Inflammatory macrophage treated with lipopolysaccharide for 1 hour (primary cell): ENCODE measurements around the gene RNU6-8.
A peak's percentile ranks its signal among the peaks of the same experiment; 100 is the strongest.

Experiments used
- DNase-seq, 2 donors: peaks; one replicate each; pipeline ENCODE4 v3.0.0-alpha.2; 2020 to 2022

Gene RNU6-8

GRCh38 chr14:32202998-32203882, at the start of gene RNU6-8:
TSS of gene RNU6-8 (minus strand) at chr14:32203269.
- DNase-seq: peak; percentile 46 to 62

DNA sequence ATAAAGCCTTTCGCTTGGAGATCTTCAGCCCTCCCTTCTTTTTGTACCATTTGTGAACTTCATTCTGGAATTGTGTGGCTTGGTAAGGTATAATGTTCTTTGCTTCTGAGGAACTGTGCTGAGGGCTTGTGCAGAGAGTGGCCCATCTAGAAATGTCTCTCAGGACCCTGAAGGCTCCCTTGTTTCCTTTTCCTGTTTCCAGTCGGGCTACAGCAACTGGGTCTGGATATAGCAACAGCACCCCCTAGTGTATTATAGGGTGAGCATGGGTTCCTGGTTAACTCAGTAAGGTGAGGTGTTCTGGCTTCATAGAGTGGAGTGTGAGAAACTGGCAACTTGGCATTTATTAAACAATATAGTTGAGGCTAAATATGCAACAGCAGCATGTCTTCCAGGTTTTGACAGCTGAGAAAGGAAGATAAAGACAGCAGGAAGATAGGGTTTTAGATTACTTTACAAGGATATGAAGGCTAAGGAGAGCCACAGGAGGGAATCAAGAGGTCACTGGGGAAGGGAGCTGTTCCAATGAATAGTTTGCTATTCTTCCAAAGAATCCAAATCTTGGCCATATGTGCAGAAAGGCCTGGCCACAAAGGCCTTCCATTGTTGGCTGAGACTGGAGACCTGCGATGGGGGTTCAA, 49.1 kb upstream of the RNU6-8 start:
- peak; percentile 43 to 79 for DNase-seq

DNA sequence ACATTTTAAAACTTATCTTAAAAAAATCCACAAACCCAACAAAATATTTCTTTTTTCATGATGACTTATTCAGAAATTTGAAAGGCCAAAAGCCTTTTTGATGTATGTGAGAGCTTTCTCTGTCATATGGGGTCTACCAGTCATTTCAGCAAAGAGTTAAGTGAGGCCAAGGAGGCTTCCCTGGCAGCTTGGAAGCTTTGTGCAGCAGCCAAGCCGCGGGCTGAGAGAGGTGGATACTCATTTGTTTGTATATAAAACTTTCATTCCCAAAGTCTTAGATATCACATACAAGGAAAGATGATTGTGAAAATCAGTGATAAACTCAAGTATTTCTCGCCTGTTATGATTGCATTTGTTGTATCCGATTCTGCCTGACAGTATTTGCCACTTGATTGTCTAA, 48.5 kb upstream of the RNU6-8 start:
- no peak for DNase-seq

- DNase-seq: no peak
Observed at GRCh38 chr14:32250681-32251080, 47.6 kb upstream of the RNU6-8 start.

- no peak for DNase-seq
Observed at GRCh38 chr14:32249780-32250179, 46.7 kb upstream of the RNU6-8 start.

- peak in 1 of 2 donors; percentile 44 for DNase-seq
Observed at GRCh38 chr14:32249371-32249770, 46.3 kb upstream of the RNU6-8 start.

GRCh38 chr14:32246751-32247150, 43.7 kb upstream of the RNU6-8 start:
- no peak for DNase-seq

DNA sequence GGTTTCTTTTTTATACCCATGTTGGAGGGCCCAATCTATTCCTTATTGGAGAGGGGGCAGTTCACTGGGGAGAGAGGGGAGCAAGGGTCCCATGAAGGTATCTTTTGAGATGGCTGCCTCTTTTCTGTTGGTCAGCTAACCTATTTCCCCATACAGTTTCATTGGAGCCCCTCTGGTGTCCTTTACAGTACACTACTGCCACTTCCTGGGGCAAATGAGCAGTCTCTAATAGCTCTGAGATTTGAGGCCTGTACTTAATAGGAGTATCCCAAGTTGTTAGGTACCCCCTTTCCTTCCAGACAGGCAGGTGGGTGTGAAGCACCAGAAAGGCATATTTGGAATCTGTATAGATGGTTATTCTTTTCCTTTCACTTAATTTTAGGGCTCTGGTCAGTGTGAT, 41.3 kb upstream of the RNU6-8 start:
- DNase-seq: no peak

GRCh38 chr14:32233260-32233659, 30.2 kb upstream of the RNU6-8 start:
- DNase-seq: no peak

- DNase-seq: no peak
Observed at GRCh38 chr14:32232481-32232880, 29.4 kb upstream of the RNU6-8 start.

GRCh38 chr14:32230695-32231280, 27.7 kb upstream of the RNU6-8 start:
- DNase-seq: no peak

DNA sequence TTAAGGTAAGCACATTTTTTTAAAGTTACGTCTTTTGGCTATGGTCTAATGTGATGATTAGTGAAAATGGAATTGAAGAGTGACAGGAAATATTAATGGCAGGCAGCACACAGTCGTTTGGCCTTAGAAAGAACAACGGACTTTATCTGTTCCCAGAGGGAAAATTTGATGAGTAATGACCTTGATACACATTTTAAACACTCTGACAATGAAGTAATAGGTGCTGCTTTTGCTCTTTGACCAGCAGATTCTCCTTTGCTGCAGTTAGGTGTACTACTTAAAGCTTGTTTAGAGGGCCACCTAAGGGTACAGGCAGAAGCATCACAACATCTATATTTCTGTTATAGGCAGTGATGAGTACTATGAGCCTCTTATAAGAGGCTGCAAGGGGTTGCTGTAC, 27.1 kb upstream of the RNU6-8 start:
- DNase-seq: no peak

DNA sequence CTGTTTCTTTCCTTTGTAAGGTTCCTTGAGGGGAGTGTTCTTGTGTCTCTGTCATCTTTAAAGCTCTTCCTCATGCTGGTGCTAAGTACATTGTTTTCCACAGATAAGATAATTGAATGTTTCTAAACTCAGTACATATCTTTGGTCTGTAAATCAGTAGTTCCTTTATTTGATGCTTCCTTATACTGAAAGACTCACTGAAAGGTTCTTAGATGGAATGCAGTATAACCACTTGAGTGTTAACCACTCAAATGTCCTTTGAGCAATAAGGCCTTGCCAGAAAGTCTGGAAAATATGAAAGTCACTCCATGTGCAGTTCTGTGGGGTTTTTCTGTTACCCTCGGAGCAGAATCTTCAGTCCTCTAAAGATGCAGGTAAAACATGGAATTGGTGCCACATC, 23.0 kb upstream of the RNU6-8 start:
- DNase-seq: no peak

DNA sequence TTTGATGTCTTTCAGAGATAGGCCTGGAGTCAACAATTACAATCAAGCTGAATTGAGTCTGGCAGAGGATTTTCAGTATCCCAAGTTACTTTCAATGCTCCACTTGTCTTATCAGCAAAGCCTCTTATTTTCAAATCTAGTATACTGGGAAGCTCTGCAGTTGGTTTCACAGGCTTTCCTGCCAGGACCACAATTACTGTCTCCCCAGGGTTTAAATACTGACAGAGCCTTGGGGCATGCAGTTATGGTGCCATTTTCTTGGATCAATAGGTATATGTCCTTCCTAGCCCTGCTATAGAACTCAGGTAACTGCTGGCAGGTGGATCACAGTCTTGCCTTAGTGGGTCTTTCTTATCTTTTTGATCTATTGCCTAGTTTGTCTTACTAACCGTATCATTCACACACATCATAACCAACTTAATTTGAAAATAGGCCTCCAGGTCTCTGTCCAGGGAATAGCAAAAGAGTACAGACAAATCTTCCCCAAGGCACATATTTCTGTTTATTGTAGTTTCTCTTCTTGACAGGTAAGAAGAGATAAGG, 22.4 kb upstream of the RNU6-8 start:
- no peak for DNase-seq

DNA sequence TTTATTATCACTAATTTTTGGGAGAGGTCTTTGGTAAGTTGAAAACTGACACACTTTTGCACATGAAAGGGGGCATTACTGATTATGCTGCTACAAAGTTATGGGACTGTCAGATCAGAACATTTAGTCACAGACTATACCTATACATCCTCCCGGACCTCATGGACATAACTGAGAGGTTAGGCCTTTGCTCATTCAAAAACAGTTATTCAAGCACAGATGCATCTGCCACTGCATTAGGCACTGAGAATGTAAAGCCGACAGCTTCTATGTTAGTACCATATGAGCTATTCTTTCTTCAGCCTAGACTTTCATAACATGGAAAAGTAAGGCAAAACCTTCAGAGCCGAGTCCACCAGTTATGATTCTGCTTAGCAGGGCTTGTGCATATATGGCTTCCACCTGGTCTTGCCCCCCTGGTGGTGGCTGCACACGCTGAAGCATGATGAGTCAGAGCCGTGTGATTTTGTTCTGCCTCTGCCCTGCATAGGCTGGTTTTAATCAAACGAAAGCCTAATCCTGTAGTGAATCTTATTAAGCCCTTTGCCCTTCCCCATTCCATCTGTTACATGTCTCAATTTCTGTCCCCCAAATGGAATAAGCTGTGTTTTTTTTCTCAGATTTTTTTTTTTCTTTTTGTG, 21.8 kb upstream of the RNU6-8 start:
- no peak for DNase-seq

DNA sequence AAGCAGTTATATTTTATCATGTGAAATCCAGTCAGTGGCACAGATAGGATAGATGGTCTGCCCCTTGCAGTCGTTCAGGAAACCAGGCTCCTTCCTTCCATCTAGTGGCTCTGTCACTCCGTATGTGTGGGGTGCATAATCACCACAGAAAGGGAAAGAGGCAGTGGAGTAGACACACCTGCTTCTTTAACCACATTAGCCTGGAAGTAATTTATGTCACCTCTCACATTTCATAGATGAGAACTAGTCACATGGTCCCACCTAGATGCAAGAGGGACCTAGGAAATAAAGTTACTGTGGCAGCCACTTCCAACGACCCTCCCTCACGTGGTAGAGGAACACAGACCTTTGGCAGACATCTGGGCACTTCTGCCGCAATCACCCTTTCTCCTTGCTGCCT, 14.2 kb upstream of the RNU6-8 start:
- DNase-seq: no peak

DNA sequence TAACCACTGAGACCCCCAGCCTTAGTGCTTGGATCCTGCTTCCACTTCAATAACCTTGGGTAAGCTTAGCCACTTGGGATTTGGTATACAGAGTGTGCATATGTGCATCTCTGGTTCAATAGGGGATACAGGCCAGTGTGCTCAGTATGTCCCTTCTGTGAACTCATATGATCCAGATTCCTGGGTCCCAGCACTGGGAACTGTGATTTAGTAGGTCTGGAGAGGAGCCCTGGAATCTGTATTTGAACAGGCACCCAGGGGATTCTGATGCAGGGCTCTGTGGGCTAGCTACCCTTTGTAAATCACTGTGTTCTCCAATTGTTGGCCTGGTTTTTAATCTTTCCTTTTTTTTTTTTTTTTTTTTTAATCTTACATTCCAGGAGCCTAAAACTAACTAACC, 9.8 kb upstream of the RNU6-8 start:
- DNase-seq: no peak

DNA sequence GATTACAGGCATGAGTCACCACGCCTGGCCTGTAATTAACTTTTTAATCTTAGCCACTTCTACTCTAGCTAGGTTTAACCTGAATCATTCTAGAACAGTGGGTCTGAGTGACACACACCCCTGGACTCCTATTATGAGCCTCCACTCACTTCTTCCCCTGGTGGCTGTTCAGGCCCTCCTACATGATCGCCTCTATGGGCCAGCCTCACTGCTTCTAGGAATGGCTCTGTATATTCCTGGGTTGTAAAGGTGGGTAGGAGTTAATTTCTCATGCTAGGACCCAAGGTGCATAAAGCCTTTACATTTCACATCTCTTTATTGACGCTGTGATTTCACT, 8.0 kb upstream of the RNU6-8 start:
- DNase-seq: no peak

DNA sequence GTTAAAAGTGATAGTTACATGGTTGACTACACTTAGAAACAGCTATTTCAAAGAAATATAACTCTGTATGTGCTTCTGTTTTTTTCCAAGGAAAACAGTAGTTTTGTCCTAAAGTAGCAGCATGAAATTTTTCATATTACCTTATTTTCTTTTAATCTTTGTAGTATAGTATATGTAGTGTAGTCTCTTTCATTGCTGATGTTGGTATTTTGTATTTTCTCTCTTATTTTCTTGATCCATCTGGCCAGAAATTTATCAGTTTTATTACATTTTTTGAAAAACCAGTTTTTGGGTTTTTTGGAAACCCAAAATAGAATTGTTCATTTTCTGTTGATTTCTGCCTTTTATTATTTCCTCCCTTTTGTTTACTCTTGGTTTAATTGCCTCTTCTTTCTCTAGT, 6.4 kb upstream of the RNU6-8 start:
- no peak for DNase-seq

- DNase-seq: no peak
Observed at GRCh38 chr14:32208490-32208889, 5.4 kb upstream of the RNU6-8 start.

GRCh38 chr14:32206552-32206951, 3.5 kb upstream of the RNU6-8 start:
- no peak for DNase-seq

DNA sequence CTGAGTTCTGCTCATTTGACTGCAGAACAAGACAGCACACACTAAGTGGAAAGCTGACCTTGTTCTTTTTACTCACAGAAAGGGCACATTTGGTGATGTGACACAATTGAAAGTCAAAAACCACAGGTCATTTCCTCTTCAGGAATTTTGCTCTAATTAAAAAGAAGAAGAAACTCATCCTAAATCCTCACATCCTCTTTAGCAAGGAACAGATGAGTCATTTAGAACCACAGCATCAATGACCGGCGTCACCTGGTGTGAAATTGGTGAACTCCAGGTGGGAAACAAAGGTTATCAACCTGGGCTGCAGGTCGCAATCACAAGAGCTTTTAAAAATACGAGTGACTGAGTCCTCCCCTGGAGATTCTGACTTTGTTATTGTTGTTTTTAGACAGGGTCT, 2.9 kb upstream of the RNU6-8 start:
- DNase-seq: no peak

DNA sequence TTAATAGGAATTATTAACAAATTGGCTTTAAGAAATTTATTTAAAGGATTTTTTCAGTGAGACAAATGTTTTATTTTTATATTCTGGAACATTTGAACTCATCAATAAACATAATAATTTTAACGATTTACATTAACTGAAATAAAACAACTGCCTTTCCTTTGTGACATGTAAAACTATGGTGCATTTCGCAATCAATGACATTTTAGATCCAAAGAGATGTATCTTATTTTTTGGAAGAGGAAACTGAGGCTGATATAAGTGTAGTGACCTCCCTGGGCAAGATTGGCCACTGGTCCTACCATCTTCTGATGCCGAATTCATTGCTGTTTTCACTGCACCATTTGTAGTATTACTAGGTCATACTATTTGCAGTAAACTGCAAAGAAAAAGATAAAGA, 2.5 kb upstream of the RNU6-8 start:
- DNase-seq: no peak
